Upper lobe of right lung (tissue), 1 donor: Measurements from ENCODE around the gene RAB13. TPM values are rescaled to one million over a fixed set of nuclear protein-coding genes. Genes with fewer than 3 reads are reported as not detected.
"Not testable (repeated sequence)": the region's sequence is repeated elsewhere in the genome, so short reads cannot be mapped to it uniquely, and the experiment has no call there.

Source experiments
- ATAC-seq: fragments of 200-7000 bp; cut with Tn5 transposase; one replicate; pipeline ENCODE4 v1.9.1; 2020; ENCODE audit warnings: mild to moderate bottlenecking, moderate library complexity
- DNase-seq: peaks from one replicate; pipeline ENCODE4 v3.0.0-alpha.2; 2020
- H3K27ac ChIP-seq: fragments of 200-600 bp; one replicate; pipeline ENCODE4 v1.8.0; 2022
- H3K27me3 ChIP-seq: fragments of 200-600 bp; one replicate; pipeline ENCODE4 v1.8.0; 2022; ENCODE audit warnings: mild to moderate bottlenecking
- H3K36me3 ChIP-seq: fragments of 200-600 bp; one replicate; pipeline ENCODE4 v1.8.0; 2022
- H3K4me1 ChIP-seq: fragments of 200-600 bp; one replicate; pipeline ENCODE4 v1.8.0; 2022
- H3K4me3 ChIP-seq: fragments of 200-600 bp; one replicate; pipeline ENCODE4 v1.8.0; 2022; ENCODE audit warnings: mild to moderate bottlenecking
- H3K9me3 ChIP-seq: fragments of 200-600 bp; one replicate; pipeline ENCODE4 v1.8.0; 2022
- CTCF ChIP-seq: fragments of 200-600 bp; IDR thresholded peaks from one replicate; pipeline ENCODE4 v1.8.0; 2022; ENCODE audit warnings: antibody characterized with exemption
- intact Hi-C: fragments of 100-400 bp; cut with DNase I; formaldehyde crosslinking; loops from one replicate; pipeline ENCODE4 v1.11.0; 2022
- total RNA-seq: library from RNA; stranded (reverse); fragmentation: NEBNext Ultra II Directional; extraction: Animal tissue kit (Norgen Biotek cat#: 25700); gene quantifications from one replicate; pipeline ENCODE4 v1.2.1, GENCODE V29; 2021
- donor health status: DM: no; HTN: yes; CAD: no; lungs with severe emphysema.

The RAB13 gene
- total RNA-seq, 1 donor from 2014 or later = 103 TPM

GRCh38 chr1:154012129-154012528 lies 26.0 kb upstream of the RAB13 start:
- TF ChIP-seq CTCF = no peak
- H3K4me1 ChIP-seq = no peaks in the 10 kb centered on the region
- intact Hi-C loops = no loop called here
- H3K4me3 ChIP-seq = no peak overlapping the region
- DNase-seq (no peak), ATAC-seq (no peak)
- H3K27me3 ChIP-seq = no peaks in the 10 kb centered on the region
- H3K36me3 ChIP-seq = no peaks in the 10 kb centered on the region
- no peaks in the 10 kb centered on the region for H3K9me3 ChIP-seq
- H3K27ac ChIP-seq = no peak overlapping the region

GRCh38 chr1:154006136-154006535 lies 20.0 kb upstream of the RAB13 start:
- no peak for ATAC-seq
- intact Hi-C loops = no loop called here

GRCh38 chr1:154000420-154000819 lies 14.3 kb upstream of the RAB13 start:
- Histone ChIP-seq H3K27ac (no peak overlapping the region), H3K4me1 (no peaks in the 10 kb centered on the region), H3K36me3 (peaks cover 2% of the 10 kb centered on the region), H3K27me3 (no peaks in the 10 kb centered on the region), H3K4me3 (no peak overlapping the region), H3K9me3 (no peaks in the 10 kb centered on the region)
- DNase-seq = no peak
- intact Hi-C loops = no loop called here
- no peak for TF ChIP-seq CTCF
- no peak for ATAC-seq

More at GRCh38 chr1:154006136-154006535, 20.0 kb upstream of the RAB13 start:
- H3K36me3 ChIP-seq = no peaks in the 10 kb centered on the region
- H3K4me1 ChIP-seq = no peaks in the 10 kb centered on the region
- no peak overlapping the region for H3K4me3 ChIP-seq
- TF ChIP-seq CTCF = no peak
- DNase-seq = no peak
- no peak overlapping the region for H3K27ac ChIP-seq
- H3K27me3 ChIP-seq = no peaks in the 10 kb centered on the region
- no peaks in the 10 kb centered on the region for H3K9me3 ChIP-seq

GRCh38 chr1:153996882-153997281 lies 10.7 kb upstream of the RAB13 start:
- intact Hi-C loops, H3K27ac ChIP-seq, DNase-seq: not testable (repeated sequence)

GRCh38 chr1:153995640-153996039 lies 9.5 kb upstream of the RAB13 start:
- ATAC-seq (no peak), DNase-seq (no peak)
- Histone ChIP-seq H3K36me3 (peaks cover 39% of the 10 kb centered on the region), H3K27ac (no peak overlapping the region), H3K4me3 (no peak overlapping the region), H3K27me3 (no peaks in the 10 kb centered on the region), H3K9me3 (no peaks in the 10 kb centered on the region), H3K4me1 (peaks cover 19% of the 10 kb centered on the region)
- intact Hi-C loops = no loop called here
- TF ChIP-seq CTCF = no peak

More at GRCh38 chr1:153996882-153997281, 10.7 kb upstream of the RAB13 start:
- H3K4me3 ChIP-seq, H3K9me3 ChIP-seq, H3K27me3 ChIP-seq, ATAC-seq: not testable (repeated sequence)
- H3K36me3 ChIP-seq = peaks cover 35% of the 10 kb centered on the region
- H3K4me1 ChIP-seq = peaks cover 13% of the 10 kb centered on the region

GRCh38 chr1:153995202-153995601 lies 9.1 kb upstream of the RAB13 start:
- no peak overlapping the region for H3K4me3 ChIP-seq
- no peaks in the 10 kb centered on the region for H3K27me3 ChIP-seq
- no peaks in the 10 kb centered on the region for H3K9me3 ChIP-seq
- ATAC-seq = no peak
- H3K4me1 ChIP-seq = peaks cover 20% of the 10 kb centered on the region
- TF ChIP-seq CTCF = no peak
- intact Hi-C loops = no loop called here
- no peak overlapping the region for H3K27ac ChIP-seq
- DNase-seq = no peak
- peaks cover 39% of the 10 kb centered on the region for H3K36me3 ChIP-seq
